Ascending aorta (tissue), 2 donors: ENCODE measurements around the gene ANTXR1. TPM values are rescaled to one million over a fixed set of nuclear protein-coding genes. Genes with fewer than 3 reads are reported as not detected.

Experiments used
- DNase-seq, 2 donors: peaks; one replicate each; pipeline ENCODE4 v3.0.0-alpha.2; 2019; ENCODE audit warnings: low spot score in 2 of 2
- H3K27ac ChIP-seq, 2 donors: fragments of 200-600 bp; sonication (generic); one replicate each; pipeline ENCODE4 v1.5.1; 2016 to 2017; ENCODE audit warnings: mild to moderate bottlenecking in 1 of 2
- H3K27me3 ChIP-seq: fragments of 200-600 bp; sonication (generic); one replicate; pipeline ENCODE4 v1.5.1; 2017
- H3K36me3 ChIP-seq, 2 donors: fragments of 200-600 bp; sonication (generic); one replicate each; pipeline ENCODE4 v1.5.1; 2016
- H3K4me1 ChIP-seq, 2 donors: fragments of 200-600 bp; sonication (generic); one replicate each; pipeline ENCODE4 v1.5.1; 2016 to 2017; ENCODE audit warnings: mild to moderate bottlenecking in 1 of 2
- H3K4me3 ChIP-seq, 2 donors: fragments of 200-600 bp; sonication (generic); one replicate each; pipeline ENCODE4 v1.5.1; 2016 to 2017; ENCODE audit warnings: mild to moderate bottlenecking in 1 of 2
- H3K9me3 ChIP-seq, 2 donors: fragments of 200-600 bp; sonication (generic); one replicate each; pipeline ENCODE4 v1.5.1; 2016
- CTCF ChIP-seq, 3 experiments: fragments of 200-600 bp in 2 of 3; fragments of 450-650 bp in 1 of 3; sonication (generic) in 2 of 3; IDR thresholded peaks; one replicate each; pipeline ENCODE4 v1.5.1; 2016 to 2019; ENCODE audit warnings: antibody characterized with exemption in 3 of 3, mild to moderate bottlenecking in 1 of 3, moderate library complexity in 1 of 3
- intact Hi-C: fragments of 100-400 bp; cut with DNase I; formaldehyde crosslinking; loops from one replicate; pipeline ENCODE4 v1.15.1; 2023
- total RNA-seq: library from RNA; depleted of rRNA; stranded (reverse); fragments of >200 nt; gene quantifications from one replicate; pipeline ENCODE4 v1.1.0, GENCODE V29; 2016

Gene ANTXR1
- total RNA-seq, 1 donor from 2014 or later: 90.3 TPM

- intact Hi-C loops: no loop called here
- peaks cover 0 to 15% of the 10 kb centered on the region in 2 donors for H3K4me1 ChIP-seq
- peak overlapping the region in 1 of 2 donors; percentile 37 for H3K27ac ChIP-seq
Measured at GRCh38 chr2:69292256-69292655, 279.3 kb downstream of the ANTXR1 start.

GRCh38 chr2:69296421-69296820 lies 283.4 kb downstream of the ANTXR1 start:
- no peaks in the 10 kb centered on the region for H3K9me3 ChIP-seq
- H3K4me3 ChIP-seq: no peak overlapping the region
- no peak for TF ChIP-seq CTCF (IDR thresholded peaks at IDR 0.05)
- peaks cover 0 to 9% of the 10 kb centered on the region in 2 donors for H3K4me1 ChIP-seq
- H3K36me3 ChIP-seq: no peaks in the 10 kb centered on the region
- no peak overlapping the region for H3K27ac ChIP-seq
- DNase-seq: no peak
- H3K27me3 ChIP-seq: no peaks in the 10 kb centered on the region
- intact Hi-C loops: no loop called here

More at GRCh38 chr2:69292256-69292655, 279.3 kb downstream of the ANTXR1 start:
- no peak for DNase-seq
- TF ChIP-seq CTCF (IDR thresholded peaks at IDR 0.05): no peak
- Histone ChIP-seq H3K9me3 (no peaks in the 10 kb centered on the region), H3K36me3 (no peaks in the 10 kb centered on the region), H3K27me3 (no peaks in the 10 kb centered on the region), H3K4me3 (no peak overlapping the region)

GRCh38 chr2:69297216-69297615 lies 284.2 kb downstream of the ANTXR1 start:
- Histone ChIP-seq H3K36me3 (no peaks in the 10 kb centered on the region), H3K27ac (no peak overlapping the region), H3K4me3 (no peak overlapping the region), H3K9me3 (no peaks in the 10 kb centered on the region), H3K27me3 (no peaks in the 10 kb centered on the region), H3K4me1 (peaks cover 0 to 1% of the 10 kb centered on the region in 2 donors)
- intact Hi-C loops: no loop called here
- DNase-seq: no peak
- no peak for TF ChIP-seq CTCF (IDR thresholded peaks at IDR 0.05)

- Histone ChIP-seq H3K27ac (no peak overlapping the region), H3K9me3 (no peaks in the 10 kb centered on the region), H3K4me3 (no peak overlapping the region), H3K27me3 (no peaks in the 10 kb centered on the region), H3K36me3 (no peaks in the 10 kb centered on the region), H3K4me1 (no peaks in the 10 kb centered on the region)
- TF ChIP-seq CTCF (IDR thresholded peaks at IDR 0.05): no peak
- intact Hi-C loops: no loop called here
- no peak for DNase-seq
Measured at GRCh38 chr2:69298261-69298660, 285.3 kb downstream of the ANTXR1 start.

GRCh38 chr2:69298862-69299261 lies 285.9 kb downstream of the ANTXR1 start:
- TF ChIP-seq CTCF (IDR thresholded peaks at IDR 0.05): no peak
- intact Hi-C loops: no loop called here
- H3K27ac ChIP-seq: no peak overlapping the region
- H3K36me3 ChIP-seq: no peaks in the 10 kb centered on the region
- no peak for DNase-seq
- H3K27me3 ChIP-seq: no peaks in the 10 kb centered on the region
- H3K9me3 ChIP-seq: no peaks in the 10 kb centered on the region
- no peaks in the 10 kb centered on the region for H3K4me1 ChIP-seq
- H3K4me3 ChIP-seq: no peak overlapping the region

Other genes starting within 250 kb of the ANTXR1 start
- not detected for gene BMP10, start 141.8 kb upstream of the ANTXR1 start, total RNA-seq
- 0.75 TPM for gene GKN2, start 60.3 kb upstream of the ANTXR1 start, total RNA-seq
- gene GKN1, start 38.5 kb upstream of the ANTXR1 start, total RNA-seq: 1.9 TPM